ENCODE data around the gene PTPRD.

DNA sequence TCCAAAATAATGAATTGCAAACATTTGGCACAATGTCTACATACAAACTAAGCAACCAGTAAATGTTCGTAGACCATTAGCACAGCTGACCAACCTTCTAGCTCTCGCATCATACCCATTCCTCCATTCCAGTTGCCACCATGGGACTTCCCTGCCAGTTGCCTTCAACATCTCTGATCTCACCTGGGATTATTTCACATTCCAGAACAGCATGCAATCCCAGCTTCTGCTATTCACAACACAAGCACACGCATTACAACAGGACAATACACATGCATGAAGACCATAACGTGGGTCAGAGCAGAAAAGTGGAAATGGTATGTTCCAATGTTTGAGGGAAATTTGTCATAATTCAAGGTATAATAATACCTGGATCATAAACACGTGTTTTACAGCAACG, 1965.0 kb downstream of the PTPRD start:
- no peak for TF ChIP-seq SIN3A (IDR thresholded peaks at IDR 0.05; ENCODE audit: borderline replicate concordance, insufficient read depth, low read length)
- TF ChIP-seq, protein P1, sequence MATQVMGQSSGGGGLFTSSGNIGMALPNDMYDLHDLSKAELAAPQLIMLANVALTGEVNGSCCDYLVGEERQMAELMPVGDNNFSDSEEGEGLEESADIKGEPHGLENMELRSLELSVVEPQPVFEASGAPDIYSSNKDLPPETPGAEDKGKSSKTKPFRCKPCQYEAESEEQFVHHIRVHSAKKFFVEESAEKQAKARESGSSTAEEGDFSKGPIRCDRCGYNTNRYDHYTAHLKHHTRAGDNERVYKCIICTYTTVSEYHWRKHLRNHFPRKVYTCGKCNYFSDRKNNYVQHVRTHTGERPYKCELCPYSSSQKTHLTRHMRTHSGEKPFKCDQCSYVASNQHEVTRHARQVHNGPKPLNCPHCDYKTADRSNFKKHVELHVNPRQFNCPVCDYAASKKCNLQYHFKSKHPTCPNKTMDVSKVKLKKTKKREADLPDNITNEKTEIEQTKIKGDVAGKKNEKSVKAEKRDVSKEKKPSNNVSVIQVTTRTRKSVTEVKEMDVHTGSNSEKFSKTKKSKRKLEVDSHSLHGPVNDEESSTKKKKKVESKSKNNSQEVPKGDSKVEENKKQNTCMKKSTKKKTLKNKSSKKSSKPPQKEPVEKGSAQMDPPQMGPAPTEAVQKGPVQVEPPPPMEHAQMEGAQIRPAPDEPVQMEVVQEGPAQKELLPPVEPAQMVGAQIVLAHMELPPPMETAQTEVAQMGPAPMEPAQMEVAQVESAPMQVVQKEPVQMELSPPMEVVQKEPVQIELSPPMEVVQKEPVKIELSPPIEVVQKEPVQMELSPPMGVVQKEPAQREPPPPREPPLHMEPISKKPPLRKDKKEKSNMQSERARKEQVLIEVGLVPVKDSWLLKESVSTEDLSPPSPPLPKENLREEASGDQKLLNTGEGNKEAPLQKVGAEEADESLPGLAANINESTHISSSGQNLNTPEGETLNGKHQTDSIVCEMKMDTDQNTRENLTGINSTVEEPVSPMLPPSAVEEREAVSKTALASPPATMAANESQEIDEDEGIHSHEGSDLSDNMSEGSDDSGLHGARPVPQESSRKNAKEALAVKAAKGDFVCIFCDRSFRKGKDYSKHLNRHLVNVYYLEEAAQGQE (IDR thresholded peaks at IDR 0.05; ENCODE audit: insufficient read depth in 1 of 2, low read depth in 2 of 2, low read length in 2 of 2) = no peak

All from PFSK-1 (cell line).